HL-60 (cell line): ENCODE measurements around the gene TOX2.

Experiments
- CTCF ChIP-seq: IDR thresholded peaks from one replicate; pipeline ENCODE4 v1.5.1; 2011; ENCODE audit warnings: low read length, control low read depth, inconsistent platforms; ENCODE audit not compliant: insufficient read depth
- POLR2AphosphoS5 ChIP-seq: IDR thresholded peaks from 2 replicates; pipeline ENCODE4 v1.6.1; 2012; ENCODE audit warnings: low read depth
- SPI1 ChIP-seq: IDR thresholded peaks from 2 replicates; pipeline ENCODE4 v1.6.1; 2012; ENCODE audit warnings: low read depth, mild to moderate bottlenecking, borderline replicate concordance

- TF ChIP-seq POLR2AphosphoS5: no peak
- no peak for TF ChIP-seq CTCF
- TF ChIP-seq SPI1: no peak
Measured at GRCh38 chr20:43984587-43984986, 69.9 kb downstream of the TOX2 start.
